Measurements from ENCODE around the gene LINS1.

DNA sequence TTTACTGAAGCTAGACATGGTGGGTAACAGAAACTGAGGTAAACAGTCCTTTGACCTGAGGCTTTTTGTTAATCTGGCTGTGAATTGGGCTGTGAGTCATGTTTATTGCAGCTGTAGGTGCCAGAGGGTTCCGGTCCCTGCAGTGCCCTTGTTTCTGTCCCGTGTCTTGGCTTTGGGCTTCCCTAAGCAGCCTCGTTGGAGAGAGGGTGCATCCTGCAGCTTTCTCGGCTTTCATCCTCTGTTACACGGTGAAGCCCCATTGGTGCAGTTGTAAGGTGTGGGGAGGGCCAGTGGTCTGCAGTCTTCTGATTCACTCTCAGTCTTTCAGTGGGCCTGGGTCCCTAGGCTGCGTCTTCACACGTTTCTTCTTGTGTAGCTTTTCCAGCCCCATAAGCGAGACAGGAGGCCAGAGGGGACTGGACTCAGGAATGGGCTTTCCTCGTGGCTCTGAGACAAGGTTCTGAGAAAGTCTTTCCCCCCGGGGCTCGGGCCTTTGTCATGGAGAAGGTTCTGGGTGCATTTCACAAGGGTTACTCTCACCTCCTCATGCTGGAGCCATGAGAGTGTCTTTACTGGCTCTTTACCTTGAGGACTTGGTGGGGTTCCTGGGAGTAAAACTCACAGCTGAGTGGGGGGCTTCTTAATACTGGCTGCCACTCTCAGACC is 33.6 kb upstream of the LINS1 start:
- TF ChIP-seq EZH2phosphoT487 (IDR thresholded peaks at IDR 0.05; ENCODE audit: insufficient read depth, low read depth) (no peak), EZH2 (IDR thresholded peaks at IDR 0.05; ENCODE audit: insufficient read depth, poor library complexity, severe bottlenecking) (no peak)
